Stimulated activated CD4-positive, alpha-beta T cell treated with anti-CD3 and anti-CD28 coated beads, Interleukin-2, amount 100 ng/mL, for 48 hours (primary cell): ENCODE measurements around the gene COL18A1.

Experiments
- DNase-seq, 2 donors: peaks; one replicate each; pipeline ENCODE4 v3.0.0-alpha.2; 2020

Gene COL18A1

DNA sequence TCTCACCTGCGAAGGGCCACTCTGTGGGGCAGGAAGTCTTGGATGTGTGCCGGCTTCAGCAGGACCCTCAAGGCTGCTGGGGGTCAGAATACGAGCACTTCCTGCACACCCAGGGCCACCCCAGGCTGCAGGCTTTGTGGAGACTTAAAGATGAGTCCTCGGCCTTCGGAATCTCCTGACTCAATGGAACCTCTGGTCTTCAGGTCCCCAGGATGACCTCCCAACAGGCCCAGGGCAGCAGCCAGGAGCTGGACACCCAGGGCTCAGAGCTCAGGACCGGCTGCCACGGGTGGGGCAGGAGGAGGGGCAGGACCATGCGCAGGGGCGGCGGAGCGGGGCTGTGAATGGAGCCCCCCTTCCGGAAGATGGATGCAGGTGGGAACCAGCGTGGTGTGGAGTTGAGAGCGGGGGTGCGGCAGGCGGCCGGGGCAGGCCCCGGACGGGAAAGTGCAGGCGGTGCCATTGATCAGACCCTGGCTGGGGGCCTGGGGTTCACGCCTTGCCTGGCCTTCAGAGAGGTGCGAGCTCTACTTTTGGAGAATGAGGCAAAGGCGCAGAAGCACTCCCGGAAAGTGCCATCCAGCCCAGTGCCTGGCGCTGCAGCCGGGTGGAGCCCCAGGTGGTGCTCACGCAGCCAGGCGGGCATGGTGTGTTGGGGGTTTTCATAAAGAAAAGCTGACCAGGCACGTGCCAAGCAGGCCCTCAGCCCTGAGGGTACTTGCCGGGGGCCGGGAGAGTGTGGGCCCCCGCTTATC lies 10.4 kb downstream of the COL18A1 start:
- DNase-seq, result no peak

DNA sequence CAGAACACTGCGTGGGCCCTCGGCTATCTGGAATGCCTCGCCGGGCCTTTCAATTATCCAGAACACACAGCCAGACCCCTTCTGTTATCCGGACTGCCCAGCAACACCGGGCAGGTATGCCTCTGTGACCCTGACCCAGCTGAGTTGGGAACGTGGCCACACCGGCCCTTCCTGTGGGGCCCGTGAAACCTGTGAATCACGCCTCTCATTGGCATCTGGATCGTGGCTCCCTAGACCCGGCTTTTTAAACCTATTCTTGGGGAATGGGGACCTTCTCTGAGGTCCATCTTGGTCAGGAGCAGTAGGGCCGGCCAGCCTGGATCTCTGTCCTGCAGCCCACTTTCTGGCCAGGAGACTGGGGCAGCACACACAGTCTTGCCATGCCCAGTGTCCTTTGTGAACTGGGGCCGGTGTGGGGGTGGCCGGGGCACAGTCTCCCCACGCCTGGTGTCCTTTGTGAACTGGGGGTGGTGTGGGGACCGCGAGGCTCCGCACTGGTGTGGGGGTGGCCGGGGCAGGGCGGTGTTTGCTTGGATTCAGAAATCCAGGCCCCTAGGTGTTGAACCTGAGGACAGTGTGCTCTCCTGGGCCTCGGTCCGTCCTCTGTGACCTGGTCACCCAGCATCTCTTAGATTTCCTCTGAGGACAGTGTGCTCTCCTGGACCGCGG lies 11.1 kb downstream of the COL18A1 start:
- no peak for DNase-seq

DNA sequence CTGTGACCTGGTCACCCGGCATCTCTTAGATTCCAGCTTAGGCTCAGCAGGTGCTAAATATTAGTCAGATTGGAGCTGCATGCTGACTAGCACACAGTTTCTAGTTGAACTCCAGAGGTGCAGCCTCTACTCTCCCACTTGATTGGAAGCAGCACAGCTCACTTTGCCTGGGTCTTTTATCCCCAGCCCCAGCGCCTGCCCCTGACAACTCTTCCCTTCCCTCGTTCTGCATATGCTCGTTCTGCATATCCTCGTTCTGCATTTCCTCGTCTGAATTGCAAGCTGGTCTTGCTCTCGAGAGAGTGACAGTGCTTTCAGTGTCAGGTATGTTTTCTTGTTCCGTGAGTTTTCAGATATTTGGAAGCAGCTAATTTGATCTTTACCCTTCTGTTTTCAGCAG lies 11.7 kb downstream of the COL18A1 start:
- no peak for DNase-seq

DNA sequence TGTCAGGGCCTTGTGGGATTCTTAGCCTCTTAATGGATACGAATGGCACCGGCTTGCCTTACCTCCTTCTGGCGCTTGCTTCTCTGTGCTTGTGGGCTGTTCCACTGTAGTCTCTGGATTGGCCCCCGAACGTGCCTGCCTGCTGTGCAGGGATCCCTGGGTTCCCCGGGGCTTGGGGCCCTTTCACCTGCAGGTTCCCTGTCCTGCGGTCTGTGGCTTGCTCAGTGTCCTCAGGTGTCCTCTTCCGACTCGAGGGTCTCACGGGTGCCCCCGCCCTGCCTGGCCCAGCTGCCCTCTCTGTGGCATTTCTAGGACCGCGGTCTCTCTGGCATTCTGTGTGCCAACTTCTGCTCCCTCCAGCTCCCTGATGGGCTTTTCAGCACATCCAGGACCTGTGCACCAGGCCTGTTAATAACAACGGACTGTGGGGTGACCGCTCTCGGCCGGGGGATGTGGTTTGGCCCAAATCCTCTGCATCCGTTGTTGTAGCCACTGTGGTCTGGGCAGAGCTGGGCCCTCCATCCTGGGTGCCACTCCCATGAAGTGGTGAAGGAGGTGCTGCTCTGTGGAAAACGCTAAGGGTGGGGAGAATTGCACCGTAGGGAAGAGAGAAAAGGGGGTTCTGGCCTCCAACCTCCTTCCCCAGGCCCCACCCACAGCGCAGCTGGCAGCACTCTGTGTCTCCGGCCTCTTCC lies 12.4 kb downstream of the COL18A1 start:
- DNase-seq, result no peak

DNA sequence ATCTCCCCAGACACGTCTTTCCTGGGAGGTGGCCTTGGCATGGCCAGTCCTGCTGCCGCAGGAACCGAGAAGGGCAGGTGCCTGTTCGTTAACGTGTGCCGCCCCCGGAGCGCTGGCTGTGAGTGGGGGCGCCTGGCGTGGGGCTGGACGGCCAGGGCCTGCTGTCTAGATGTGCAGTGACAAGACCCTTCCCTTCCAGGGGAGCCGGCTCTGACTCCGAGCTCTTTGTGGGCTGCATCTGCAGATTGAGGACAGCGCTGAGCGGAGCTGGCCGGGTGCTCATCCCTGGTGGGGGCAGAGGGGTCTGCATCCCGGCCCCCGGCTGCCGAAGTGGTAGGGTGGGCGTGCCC lies 13.0 kb downstream of the COL18A1 start:
- no peak for DNase-seq

DNA sequence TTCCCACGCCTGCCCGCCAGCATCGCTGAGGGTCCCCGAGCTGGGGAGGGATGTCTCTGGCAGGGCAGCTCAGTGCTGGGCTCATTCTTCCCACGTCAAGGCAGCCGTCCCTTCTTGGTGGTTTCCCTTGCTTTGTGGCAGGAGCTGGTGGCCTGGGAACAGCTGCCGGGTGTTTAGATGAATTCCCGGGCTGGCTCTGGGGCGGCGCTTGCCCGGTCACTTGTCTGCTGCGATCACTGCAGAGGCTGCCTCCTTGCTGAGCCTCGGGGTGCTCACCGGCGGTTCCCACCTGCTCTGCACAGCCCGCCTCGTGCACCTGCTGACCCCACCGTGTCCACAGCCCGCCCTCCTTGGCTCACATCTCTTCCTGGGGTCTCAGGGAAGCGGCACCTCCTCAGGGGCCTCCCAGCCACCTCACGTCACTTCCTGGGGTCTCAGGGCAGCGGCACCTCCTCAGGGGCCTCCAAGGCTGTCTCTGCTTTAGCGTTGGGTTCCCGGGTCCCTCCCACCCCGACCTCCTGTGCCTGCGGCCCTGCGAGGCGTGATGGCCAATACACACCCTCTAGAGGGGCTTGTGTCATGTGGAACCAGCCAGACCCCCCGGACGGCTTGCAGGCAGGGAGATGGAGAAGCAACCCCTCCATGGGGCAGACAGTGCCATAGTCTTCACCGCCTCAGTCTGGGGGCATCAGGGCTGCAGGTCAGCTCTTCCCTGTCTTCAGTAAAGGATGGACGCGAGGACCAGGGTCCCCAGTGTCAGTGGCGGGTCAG lies 13.5 kb downstream of the COL18A1 start:
- DNase-seq, result no peak

DNA sequence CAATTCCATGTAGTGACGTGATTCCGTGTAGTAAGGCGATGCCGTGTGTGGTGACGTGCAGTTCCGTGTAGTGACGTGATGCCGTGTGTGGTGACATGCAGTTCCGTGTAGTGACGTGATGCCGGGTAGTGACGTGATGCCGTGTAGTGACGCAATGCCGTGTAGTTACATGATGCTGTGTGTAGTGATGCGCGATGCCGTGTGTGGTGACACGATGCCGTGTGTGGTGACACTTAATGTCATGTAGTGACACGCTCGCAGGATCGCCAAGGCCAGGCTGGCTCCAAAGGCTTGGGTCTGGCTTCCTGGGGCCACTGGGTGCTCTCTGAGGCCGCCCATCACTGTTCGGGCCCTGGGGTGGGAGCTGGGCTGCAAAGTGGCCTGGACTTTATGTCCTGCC lies 14.2 kb downstream of the COL18A1 start:
- no peak for DNase-seq

DNA sequence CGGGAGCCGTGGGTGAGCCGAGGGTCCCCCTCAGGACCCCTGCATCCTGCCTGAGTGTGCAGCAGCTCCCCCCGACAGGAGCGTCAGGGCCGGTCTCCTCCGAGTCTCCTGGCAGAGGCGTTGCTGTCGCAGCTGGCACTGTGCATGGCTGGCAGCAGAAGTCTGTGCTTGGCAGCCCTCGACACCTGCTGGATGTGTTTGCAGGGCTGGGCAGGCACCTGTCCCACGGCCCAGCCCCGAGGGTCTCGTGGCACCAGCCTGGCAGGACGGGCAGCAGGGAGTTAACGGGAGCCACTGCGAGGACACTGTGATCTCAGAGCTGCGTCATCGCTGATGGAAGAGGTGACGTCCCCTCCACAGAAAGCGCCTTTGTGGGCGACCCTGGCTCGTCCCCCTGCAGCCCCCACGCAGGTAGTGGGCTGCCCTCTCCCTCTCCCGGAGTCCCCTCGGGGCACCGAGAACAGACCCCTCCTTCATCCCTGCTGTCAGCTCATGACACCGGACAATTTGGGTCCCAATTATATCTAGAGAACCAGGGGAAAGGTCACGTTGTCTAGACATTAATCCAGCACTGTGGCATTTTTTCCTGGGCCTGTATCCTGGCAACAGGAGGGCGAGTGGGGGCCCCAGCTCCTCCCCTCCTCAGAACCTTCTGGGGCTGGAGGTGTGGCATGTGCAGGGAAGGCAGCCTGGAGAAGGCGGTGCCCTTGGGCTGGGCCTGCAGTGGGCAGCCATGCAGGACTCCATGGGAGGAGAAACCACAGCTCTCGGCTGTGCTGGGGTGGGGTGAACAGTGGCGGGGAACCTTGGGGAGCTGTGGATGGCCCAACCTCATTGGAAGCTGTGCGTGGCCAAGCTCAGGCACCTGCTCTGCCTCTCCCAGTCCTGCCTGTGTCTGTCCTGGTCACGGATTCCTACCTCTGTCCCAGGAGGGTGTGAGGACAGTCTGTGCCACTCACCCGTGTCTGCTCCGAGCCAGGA lies 15.4 kb downstream of the COL18A1 start:
- no peak for DNase-seq

DNA sequence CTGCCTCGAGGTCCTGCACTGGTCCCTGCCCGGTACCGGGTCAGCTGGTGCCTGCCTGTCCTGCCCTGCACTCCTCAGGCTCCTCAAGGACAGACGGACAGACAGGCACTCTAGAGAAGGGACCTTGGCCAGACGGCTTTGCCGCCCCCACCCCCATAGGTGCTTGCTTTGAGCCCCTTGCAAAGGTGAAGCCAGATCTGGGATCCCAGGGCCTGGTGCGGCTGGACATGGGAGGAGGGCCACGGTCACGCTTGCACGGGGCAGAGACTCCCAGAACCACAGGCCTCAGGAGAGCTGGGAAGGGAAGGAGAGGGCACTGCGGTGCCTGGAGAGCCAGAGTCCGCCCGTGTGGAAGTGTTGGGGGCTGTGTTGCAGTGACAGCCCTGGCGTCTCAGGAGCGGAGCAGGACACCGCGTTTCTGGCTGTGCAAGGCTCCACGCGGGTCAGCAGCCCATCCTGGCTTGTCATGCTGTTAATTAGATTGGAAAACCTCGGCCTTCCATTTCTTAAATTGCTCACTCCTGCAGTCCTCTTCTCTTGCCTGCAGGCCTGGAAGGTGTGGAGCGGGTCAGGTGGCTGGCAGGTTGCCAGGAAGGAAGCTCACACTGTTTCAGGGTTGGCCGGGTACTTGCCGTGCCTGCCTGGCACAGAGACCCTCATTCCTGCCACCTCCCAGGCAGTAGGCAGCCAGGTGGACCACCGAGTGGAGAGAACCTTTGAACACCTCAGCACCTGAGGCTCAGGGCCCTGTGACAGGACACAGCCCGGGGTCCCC lies 16.3 kb downstream of the COL18A1 start:
- DNase-seq, result no peak

DNA sequence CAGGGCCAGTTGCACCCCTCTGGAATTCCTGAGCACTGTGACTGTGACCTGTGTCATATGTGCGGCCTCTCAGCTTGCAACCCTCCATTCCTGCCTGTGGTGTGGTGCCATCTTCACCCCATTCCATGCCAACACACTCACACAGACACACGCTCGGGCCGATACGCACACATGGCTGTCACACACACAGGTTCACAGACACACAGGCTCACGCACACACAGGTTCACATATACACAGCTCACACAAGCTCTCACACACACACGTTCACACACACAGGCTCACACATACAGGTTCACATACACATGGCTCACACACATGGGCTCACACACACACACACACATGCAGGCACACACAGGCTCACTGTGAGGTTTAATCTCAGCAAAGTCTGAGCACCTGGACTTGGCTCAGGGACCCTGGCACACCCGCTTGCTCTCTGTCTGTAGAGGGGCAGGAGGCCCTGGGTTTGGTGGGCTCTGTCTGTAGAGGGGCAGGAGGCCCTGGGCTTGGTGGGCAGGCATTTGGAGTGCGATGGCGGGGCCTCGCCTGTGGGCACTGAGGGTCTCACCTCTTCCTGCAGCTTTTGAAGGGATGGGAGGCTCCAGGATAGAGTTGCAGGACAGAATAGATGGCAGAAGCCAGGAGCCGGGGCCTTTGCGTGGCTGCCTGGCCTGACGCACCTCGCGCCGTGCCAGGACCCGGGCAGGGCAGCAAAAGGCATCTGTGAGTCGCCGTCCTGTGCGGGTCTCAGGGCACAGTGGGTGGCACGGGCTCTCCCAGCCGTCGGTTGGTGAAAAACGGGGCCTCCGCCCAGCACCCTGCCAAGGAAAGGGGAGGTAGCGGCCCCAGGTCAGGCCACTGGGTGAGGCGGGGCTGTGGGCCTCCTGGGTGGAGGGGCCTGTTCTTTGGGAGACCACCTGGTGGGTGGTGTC lies 17.1 kb downstream of the COL18A1 start:
- no peak for DNase-seq

DNA sequence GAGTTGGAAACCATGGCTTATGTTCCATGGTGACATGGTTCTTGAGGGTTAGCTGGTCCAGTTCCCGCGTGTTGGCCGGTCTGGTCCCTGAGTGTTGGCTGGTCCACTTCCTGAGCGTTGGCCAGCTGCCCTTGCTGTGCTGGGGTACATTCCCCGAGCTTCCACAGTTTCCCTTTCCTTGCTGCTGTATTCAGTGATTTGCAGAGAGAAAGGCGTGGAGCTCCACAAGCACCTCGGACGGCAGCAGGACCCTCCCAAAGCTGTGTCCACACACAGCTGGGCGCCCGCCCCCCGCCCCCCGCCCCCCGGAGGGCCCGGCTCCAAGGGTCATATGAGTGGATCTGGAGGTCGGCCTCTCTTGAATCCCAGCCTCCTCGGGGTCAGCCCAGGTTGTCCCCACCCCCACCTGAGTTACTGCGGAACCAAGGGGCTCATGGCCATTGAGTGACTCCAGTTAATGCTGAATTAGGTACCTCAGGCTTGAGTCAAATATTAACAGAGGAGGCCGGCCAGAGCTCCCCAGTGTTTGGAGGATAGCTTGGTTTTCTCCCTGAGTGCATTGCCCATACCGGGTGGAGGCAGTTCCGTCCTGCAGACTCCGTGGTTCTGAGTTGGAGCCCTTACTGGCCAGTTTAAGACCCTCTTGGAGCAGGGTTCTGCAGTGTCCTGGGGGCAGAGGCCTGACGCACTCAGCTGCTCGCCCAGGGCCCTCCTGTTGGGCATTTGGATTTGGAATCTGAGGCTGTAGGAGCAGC lies 18.4 kb downstream of the COL18A1 start:
- DNase-seq, result no peak

DNA sequence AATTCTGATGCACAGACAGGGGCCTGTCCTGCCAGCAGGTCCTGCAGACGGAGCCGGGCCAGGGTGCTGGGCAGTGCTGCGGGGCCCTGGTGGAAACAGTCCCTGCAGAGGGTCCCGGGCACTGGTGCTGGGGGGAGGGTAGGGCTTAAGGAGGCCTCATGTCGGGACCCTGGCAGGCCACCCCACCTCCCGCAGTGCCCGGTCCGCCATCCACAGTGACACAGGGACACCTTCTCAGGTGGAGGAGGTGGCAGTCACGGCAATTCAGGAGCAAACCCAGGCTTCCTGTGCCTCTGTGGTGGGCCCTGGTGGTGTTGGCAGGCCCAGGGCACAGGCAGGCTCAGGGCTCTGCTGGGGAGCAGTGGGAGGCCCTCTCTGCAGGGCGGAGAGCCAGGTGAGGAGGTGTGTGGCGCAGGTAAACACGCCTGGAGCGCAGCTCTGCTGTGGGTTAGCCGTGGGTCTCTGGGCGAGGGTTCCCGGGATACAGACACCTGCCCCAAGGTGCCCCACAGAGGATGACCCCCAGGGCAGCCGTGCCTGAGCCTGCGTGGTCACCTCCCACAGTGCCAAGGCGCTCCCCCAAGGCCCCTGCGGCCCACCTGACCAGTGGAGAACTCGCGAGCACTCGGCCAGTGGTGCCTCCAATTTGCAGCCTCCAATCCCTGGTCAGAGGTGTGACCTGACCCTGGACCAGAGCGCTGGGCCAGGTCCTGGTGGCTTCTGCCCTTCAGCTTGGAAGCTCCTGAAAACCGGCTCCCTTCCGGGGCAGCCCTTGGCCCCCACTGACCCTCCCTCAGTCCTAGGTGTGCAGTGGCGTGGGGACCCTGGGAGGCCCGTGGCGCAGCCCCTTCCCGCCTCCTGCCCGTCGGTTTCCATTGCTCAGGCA lies 19.2 kb downstream of the COL18A1 start:
- no peak for DNase-seq

DNA sequence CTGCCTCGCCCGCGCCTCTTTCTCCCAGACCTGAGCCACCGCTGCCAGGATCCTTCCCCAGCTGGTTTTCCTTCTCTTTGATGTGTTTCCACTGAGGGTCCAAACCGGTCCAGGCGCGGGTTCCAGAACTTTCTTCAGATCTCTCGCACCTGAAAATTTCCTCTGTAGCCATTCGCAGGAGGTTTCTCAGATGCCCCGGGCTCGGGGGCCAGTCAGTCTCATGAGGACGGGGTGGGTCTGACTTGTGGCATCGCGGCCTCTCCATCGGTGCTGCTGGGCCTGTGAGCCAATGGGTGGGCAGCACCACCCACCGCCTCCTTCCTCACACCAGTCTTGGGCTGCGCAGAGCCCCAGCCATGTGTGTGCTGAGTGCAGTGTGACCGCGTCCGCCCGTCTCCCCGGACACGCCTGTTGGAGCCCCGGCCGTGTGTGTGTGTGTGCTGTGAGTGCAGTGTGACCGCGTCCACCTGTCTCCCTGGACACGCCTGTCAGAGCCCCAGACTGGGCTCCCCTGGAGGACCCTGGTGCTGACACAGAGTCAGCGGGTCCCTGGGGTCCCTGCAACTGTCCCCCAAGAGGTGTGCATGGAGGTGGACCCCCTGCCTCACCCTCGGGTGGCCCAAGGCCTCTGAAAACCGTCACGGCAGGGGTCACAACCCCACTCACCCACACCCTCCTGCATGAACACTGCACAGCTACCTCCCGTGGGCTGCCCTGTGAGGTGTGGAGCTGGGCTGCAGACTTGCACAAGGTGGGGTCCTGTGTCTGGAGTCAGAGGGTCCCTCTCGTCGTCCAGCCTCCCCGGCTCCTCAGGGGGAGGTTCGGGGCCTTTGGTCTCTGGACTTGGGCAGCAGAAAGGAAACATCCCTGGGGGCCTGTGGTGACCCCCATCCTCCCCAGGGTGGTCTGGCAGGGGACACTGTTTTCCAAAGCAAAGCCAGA lies 20.2 kb downstream of the COL18A1 start:
- no peak for DNase-seq

DNA sequence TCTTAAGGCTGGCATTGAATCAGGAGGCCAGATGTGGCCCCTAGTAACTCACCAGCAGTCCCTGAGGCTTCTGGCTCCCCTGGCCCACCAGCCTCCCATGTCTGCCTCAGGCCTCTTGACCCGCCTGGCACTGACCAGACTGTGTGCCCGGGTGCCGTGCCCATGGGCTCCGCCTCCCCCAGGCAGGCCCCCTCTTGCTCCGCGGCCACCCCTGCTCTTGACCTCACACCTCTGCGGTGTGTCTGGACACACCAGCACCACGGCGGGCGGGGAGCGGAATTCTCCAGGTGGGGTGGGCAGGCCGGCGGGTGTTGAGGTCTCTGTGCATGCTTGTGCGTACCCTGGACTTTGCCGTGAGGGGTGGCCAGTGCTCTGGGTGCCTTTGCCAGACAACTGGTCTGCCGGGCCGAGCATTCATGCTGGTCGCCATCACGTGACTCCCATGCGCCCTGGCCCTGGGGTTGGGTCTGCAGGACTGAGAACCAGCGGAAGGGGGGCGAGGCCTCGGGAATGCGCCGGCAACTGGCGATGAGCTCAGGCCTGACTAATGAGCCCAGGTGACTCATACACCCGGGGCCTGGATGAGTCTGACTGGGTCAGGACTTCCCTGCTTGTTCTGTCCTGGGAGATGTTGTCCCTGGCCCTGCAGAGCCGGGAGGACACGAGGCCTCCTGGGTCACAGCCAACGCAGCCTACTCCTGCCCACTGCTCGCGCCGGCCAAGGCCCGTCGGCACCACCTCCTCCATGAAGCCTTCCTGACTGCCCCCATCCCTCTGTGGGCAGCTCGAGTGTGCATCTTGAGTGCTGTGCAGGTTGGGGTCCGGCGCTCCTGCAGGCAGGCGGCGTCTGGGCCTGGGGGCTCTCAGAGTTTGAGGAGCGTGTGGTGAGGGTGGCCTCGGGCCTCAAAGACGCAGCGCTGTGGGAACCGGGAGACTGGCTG lies 22.6 kb downstream of the COL18A1 start:
- DNase-seq, result no peak

DNA sequence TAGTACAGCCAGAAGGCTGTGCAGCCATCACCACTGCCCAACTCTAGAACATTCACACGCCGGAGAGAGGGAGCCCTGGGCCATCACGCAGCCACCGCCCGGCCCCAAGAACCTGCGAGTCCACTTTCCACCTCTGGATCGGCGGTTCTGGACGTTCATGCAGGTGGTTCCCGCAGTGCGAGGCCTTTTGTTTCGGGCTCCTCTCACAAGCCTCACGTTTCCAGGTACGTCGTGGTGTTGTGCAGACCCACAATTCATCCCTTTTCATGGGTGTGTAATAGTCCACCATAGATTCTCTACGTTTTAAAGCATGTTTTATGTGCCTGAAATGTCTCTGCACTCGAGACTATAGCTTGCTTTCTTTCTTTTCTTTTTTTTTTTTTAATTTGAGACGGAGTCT lies 23.6 kb downstream of the COL18A1 start:
- DNase-seq, result no peak
